HEK293T (cell line): Measurements from ENCODE around the gene ZC3H8.

Experiments used
- CTCF ChIA-PET: fragments of 350-600 bp; formaldehyde crosslinking; extraction: SDS; loops from one replicate; lab custom pipeline; 2021; ENCODE audit warnings: antibody characterized with exemption, inconsistent platforms; lab: Yijun Ruan, JAX
- POLR2A ChIA-PET: fragments of 350-600 bp; formaldehyde crosslinking; extraction: SDS; loops from one replicate; lab custom pipeline; 2020; ENCODE audit warnings: antibody characterized with exemption, inconsistent platforms; lab: Yijun Ruan, JAX
- DNase-seq: peaks from one replicate; pipeline ENCODE4 v3.0.0; 2012; ENCODE audit warnings: mixed read lengths; ENCODE audit errors: extremely low spot score
- ARNT ChIP-seq: fragments of 450-650 bp; IDR thresholded peaks from 2 replicates; pipeline ENCODE4 v1.6.1; 2017; ENCODE audit warnings: mild to moderate bottlenecking
- BHLHE40 ChIP-seq: fragments of 450-650 bp; IDR thresholded peaks from 2 replicates; pipeline ENCODE4 v1.6.1; 2016; ENCODE audit warnings: mild to moderate bottlenecking, moderate library complexity, borderline replicate concordance
- CTBP1 ChIP-seq: fragments of 450-650 bp; IDR thresholded peaks from 2 replicates; pipeline ENCODE4 v1.6.1; 2016; ENCODE audit warnings: borderline replicate concordance
- ELF4 ChIP-seq: fragments of 450-650 bp; IDR thresholded peaks from 2 replicates; pipeline ENCODE4 v1.6.1; 2017; ENCODE audit warnings: antibody characterized with exemption
- FOXA1 ChIP-seq: fragments of 450-650 bp; IDR thresholded peaks from 2 replicates; pipeline ENCODE4 v1.6.1; 2016; ENCODE audit warnings: mild to moderate bottlenecking
- FOXK2 ChIP-seq: fragments of 450-650 bp; IDR thresholded peaks from 2 replicates; pipeline ENCODE4 v1.6.1; 2016; ENCODE audit warnings: mild to moderate bottlenecking
- FOXM1 ChIP-seq: fragments of 450-650 bp; IDR thresholded peaks from 2 replicates; pipeline ENCODE4 v1.6.1; 2017; ENCODE audit warnings: mild to moderate bottlenecking, borderline replicate concordance
- HDGF ChIP-seq: fragments of 450-650 bp; IDR thresholded peaks from 2 replicates; pipeline ENCODE4 v1.6.1; 2017; ENCODE audit warnings: antibody characterized with exemption, borderline replicate concordance
- L3MBTL2 ChIP-seq: fragments of 450-650 bp; conservative IDR thresholded peaks from 2 replicates; pipeline ENCODE4 v1.6.1; 2016; ENCODE audit warnings: mild to moderate bottlenecking
- LEF1 ChIP-seq: fragments of 450-650 bp; IDR thresholded peaks from 2 replicates; pipeline ENCODE4 v1.6.1; 2017; ENCODE audit warnings: mild to moderate bottlenecking, borderline replicate concordance
- NFRKB ChIP-seq: fragments of 450-650 bp; IDR thresholded peaks from 2 replicates; pipeline ENCODE4 v1.6.1; 2016; ENCODE audit warnings: mild to moderate bottlenecking, moderate library complexity
- SP1 ChIP-seq: fragments of 450-650 bp; IDR thresholded peaks from 2 replicates; pipeline ENCODE4 v1.6.1; 2017
- SUZ12 ChIP-seq: fragments of 450-650 bp; IDR thresholded peaks from 2 replicates; pipeline ENCODE4 v1.6.1; 2016; ENCODE audit warnings: mild to moderate bottlenecking
- TARDBP ChIP-seq: fragments of 450-650 bp; IDR thresholded peaks from 2 replicates; pipeline ENCODE4 v1.6.1; 2016
- ZNF384 ChIP-seq: fragments of 450-650 bp; IDR thresholded peaks from 2 replicates; pipeline ENCODE4 v1.6.1; 2016
- TF ChIP-seq, protein P1 (sequence below): fragments of 450-650 bp; IDR thresholded peaks from 2 replicates; pipeline ENCODE4 v1.6.1; 2016

Gene ZC3H8

DNA sequence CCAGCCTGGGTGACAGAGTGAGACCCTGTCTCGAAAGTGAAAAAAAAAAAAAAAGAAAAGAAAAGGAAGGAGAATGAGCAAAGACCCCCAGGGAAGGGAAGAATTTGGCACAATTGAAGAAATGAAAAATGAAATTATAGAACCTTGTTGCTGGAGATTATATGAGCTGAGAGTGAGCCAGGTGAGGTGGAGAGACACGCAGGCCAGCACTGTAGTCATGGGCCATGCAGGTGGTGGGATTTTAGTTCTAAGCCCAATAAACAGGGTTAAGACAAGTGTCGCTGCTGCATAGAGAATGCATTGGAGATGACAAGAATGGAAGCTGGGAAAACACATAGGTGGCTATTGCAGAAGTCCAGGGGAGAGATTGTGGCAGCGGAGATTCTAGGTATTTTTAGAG, 84.3 kb downstream of the ZC3H8 start:
- CTCF ChIA-PET, result interaction anchor here (0.6 kb wide), 2 partner anchors 70 to 454 kb away, joined by 3 to 4 read pairs; no protein-coding TSS in a partner anchor

DNA sequence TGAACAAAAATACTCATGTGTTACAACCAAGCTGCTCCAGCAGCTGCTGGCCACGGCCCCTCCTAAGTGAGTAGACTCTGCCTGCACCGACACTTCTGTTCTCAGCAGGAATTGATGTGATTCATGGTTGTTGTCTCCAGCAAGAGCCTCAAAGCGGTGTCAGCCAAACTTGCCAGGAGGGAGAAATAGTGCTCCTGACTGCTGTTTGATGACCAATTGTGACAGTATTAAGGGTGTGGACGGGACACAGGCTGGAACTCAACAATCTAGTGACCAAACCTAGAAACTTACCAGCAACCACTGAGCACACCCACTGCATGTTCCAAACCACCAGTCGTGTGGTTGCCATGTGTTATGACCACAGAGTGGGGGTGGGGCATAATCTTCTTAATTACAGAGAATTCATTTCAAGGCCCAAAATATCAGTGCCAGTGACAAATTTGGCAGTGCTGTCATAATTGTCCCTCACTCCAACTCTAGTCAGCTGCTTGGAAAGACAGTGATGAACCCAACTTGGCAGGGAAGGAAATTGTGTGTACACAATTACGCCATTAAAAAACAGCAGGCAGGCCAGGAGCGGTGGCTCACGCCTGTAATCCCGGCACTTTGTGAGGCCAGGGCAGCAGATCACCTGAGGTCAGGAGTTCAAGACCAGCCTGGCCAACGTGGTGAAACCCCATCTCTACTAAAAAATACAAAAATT, 86.3 kb downstream of the ZC3H8 start:
- CTCF ChIA-PET, result no interaction called here
- no peak for DNase-seq
- POLR2A ChIA-PET, result no interaction called here
- TF ChIP-seq NFRKB, result no peak
- TF ChIP-seq FOXK2, result no peak
- TF ChIP-seq FOXM1, result no peak
- no peak for TF ChIP-seq HDGF
- TF ChIP-seq ARNT, result no peak
- no peak for TF ChIP-seq SP1
- TF ChIP-seq FOXA1, result no peak
- TF ChIP-seq TARDBP, result no peak
- no peak for TF ChIP-seq ZNF384
- TF ChIP-seq, protein P1, sequence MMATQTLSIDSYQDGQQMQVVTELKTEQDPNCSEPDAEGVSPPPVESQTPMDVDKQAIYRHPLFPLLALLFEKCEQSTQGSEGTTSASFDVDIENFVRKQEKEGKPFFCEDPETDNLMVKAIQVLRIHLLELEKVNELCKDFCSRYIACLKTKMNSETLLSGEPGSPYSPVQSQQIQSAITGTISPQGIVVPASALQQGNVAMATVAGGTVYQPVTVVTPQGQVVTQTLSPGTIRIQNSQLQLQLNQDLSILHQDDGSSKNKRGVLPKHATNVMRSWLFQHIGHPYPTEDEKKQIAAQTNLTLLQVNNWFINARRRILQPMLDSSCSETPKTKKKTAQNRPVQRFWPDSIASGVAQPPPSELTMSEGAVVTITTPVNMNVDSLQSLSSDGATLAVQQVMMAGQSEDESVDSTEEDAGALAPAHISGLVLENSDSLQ, result no peak
- TF ChIP-seq L3MBTL2, result no peak
- no peak for TF ChIP-seq ELF4
- no peak for TF ChIP-seq LEF1
- no peak for TF ChIP-seq BHLHE40
- TF ChIP-seq SUZ12, result no peak
- no peak for TF ChIP-seq CTBP1

More for the DNA sequence above, 84.3 kb downstream of the ZC3H8 start:
- no peak for DNase-seq
- POLR2A ChIA-PET, result no interaction called here
- TF ChIP-seq FOXK2, result no peak

- TF ChIP-seq ELF4 (no peak), ARNT (no peak), L3MBTL2 (no peak), NFRKB (no peak)
- POLR2A ChIA-PET, result no interaction called here
- no peak for DNase-seq
- CTCF ChIA-PET, result no interaction called here
Observed at GRCh38 chr2:112166806-112167499, 87.9 kb downstream of the ZC3H8 start.

DNA sequence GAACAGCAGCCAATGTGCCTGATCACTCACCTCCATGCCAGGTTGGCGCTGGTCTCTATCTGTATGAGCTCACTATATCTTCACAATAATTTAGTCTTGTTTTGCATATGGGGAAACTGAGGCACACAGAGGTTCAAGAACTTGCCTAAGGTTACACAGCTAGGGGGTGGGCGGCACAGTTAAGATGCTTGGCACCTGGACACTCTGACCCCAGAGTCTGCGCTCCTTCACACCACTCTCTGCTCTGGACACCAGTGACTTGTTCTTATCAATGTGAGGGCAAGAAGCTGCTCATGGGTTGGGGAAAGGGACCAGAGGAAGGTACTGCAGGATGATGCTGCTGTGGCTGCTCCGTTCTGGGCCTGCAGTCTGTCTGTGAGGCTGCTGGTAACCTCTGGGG, 89.5 kb downstream of the ZC3H8 start:
- no peak for TF ChIP-seq LEF1
- TF ChIP-seq FOXM1, result no peak
- TF ChIP-seq ELF4, result no peak
- no peak for TF ChIP-seq ARNT
- no peak for TF ChIP-seq SUZ12
- TF ChIP-seq ZNF384, result no peak
- no peak for TF ChIP-seq TARDBP
- no peak for TF ChIP-seq NFRKB
- TF ChIP-seq SP1, result no peak
- TF ChIP-seq BHLHE40, result no peak
- no peak for TF ChIP-seq L3MBTL2
- TF ChIP-seq HDGF, result no peak
- no peak for TF ChIP-seq CTBP1
- TF ChIP-seq, protein P1, result no peak
- no peak for TF ChIP-seq FOXK2
- no peak for TF ChIP-seq FOXA1
- DNase-seq, result no peak
- POLR2A ChIA-PET, result no interaction called here
- CTCF ChIA-PET, result no interaction called here

DNA sequence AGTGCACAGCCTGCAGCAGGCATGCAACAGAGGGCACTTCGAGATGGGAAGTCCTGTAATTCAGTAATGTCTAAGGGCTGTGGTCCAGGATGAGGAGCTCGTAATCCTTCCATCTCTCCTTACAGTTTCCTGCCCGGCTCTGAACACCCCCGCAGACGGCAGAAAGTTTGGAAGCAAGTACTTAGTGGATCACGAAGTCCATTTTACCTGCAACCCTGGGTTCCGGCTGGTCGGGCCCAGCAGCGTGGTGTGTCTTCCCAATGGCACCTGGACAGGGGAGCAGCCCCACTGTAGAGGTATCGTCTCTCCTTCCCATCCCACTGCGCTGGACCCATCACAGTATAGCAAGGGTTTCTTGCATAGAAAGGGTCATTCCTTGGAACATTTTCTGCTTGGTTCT, 90.0 kb downstream of the ZC3H8 start:
- CTCF ChIA-PET, result no interaction called here
- TF ChIP-seq ZNF384 (no peak), FOXM1 (no peak), ELF4 (no peak)
- POLR2A ChIA-PET, result no interaction called here
- DNase-seq, result no peak

GRCh38 chr2:112163541-112163981, 91.3 kb downstream of the ZC3H8 start:
- no peak for TF ChIP-seq ARNT
- no peak for TF ChIP-seq SP1
- no peak for TF ChIP-seq HDGF
- TF ChIP-seq FOXK2, result no peak
- TF ChIP-seq BHLHE40, result no peak
- TF ChIP-seq, protein P1, result no peak
- TF ChIP-seq CTBP1, result no peak
- no peak for TF ChIP-seq SUZ12
- no peak for TF ChIP-seq L3MBTL2
- TF ChIP-seq ZNF384, result no peak
- no peak for TF ChIP-seq FOXM1
- TF ChIP-seq FOXA1, result no peak
- ChIA-PET POLR2A (interaction anchor here (1.2 kb wide), 1 partner anchor 421 kb away, joined by 4 read pairs; the partner anchor contains the start of gene CHCHD5), CTCF (no interaction called here)

More at GRCh38 chr2:112163541-112163981, 91.3 kb downstream of the ZC3H8 start:
- no peak for DNase-seq
